CD14-positive monocyte (primary cell): ENCODE measurements around the gene DPY19L3. TPM values are rescaled to one million over a fixed set of nuclear protein-coding genes. Genes with fewer than 3 reads are reported as not detected.
"Not testable (repeated sequence)": the region's sequence is repeated elsewhere in the genome, so short reads cannot be mapped to it uniquely, and the experiment has no call there.

Experiments
- DNase-seq, 3 donors: peaks; one replicate each; pipeline ENCODE4 v3.0.0-alpha.2; 2011 to 2022
- H2AFZ ChIP-seq: 2 replicates; pipeline ENCODE4 v1.6.0; 2012; ENCODE audit warnings: mild to moderate bottlenecking, low read depth, low read length, inconsistent platforms; ENCODE audit not compliant: insufficient read depth, poor library complexity, severe bottlenecking
- H3K27ac ChIP-seq, 2 donors: 1 replicate in 1 of 2; 2 replicates in 1 of 2; pipeline ENCODE4 v1.5.1; 2012 to 2013; ENCODE audit warnings: low read length in 2 of 2, control low read depth in 1 of 2, inconsistent platforms in 1 of 2, low read depth in 1 of 2, mild to moderate bottlenecking in 1 of 2
- H3K27me3 ChIP-seq, 2 donors: one replicate each; pipeline versions ENCODE4 v1.6.0 to v1.6.1; 2011 to 2013; ENCODE audit warnings: low read length in 2 of 2; ENCODE audit not compliant: control insufficient read depth in 2 of 2, insufficient read depth in 2 of 2
- H3K36me3 ChIP-seq, 2 donors: replicated peaks in 1 of 2; 1 replicate in 1 of 2; 2 replicates in 1 of 2; pipeline versions ENCODE4 v1.5.1 to v1.6.1; 2012 to 2013; ENCODE audit warnings: low read length in 2 of 2, control low read depth in 1 of 2, inconsistent platforms in 1 of 2, mild to moderate bottlenecking in 1 of 2; ENCODE audit not compliant: insufficient read depth in 2 of 2, control insufficient read depth in 1 of 2
- H3K4me1 ChIP-seq, 2 donors: 1 replicate in 1 of 2; 2 replicates in 1 of 2; pipeline versions ENCODE4 v1.5.1 to v1.6.1; 2012 to 2013; ENCODE audit warnings: low read length in 2 of 2, control low read depth in 1 of 2, inconsistent platforms in 1 of 2, mild to moderate bottlenecking in 1 of 2, moderate library complexity in 1 of 2; ENCODE audit not compliant: insufficient read depth in 2 of 2, control insufficient read depth in 1 of 2
- H3K4me2 ChIP-seq: replicated peaks from 2 replicates; pipeline ENCODE3; 2012; ENCODE audit warnings: low read length, moderate library complexity, mild to moderate bottlenecking; ENCODE audit not compliant: poor library complexity, severe bottlenecking; ENCODE audit errors: extremely low read depth
- H3K4me3 ChIP-seq, 3 experiments: fragments of 200-600 bp in 1 of 3; sonication (generic) in 1 of 3; replicated peaks in 1 of 3; 1 replicate in 2 of 3; 2 replicates in 1 of 3; pipeline ENCODE4 v1.5.1; 2011 to 2013; ENCODE audit warnings: low read length in 3 of 3, mild to moderate bottlenecking in 3 of 3, control low read depth in 2 of 3, low read depth in 2 of 3, inconsistent platforms in 1 of 3, moderate library complexity in 1 of 3
- H3K79me2 ChIP-seq: 2 replicates; pipeline ENCODE4 v1.6.0; 2012; ENCODE audit warnings: mild to moderate bottlenecking, control low read depth, inconsistent platforms, low read length, moderate library complexity; ENCODE audit not compliant: insufficient read depth
- H3K9ac ChIP-seq: 2 replicates; pipeline ENCODE4 v1.6.0; 2017; ENCODE audit warnings: low read length, mild to moderate bottlenecking; ENCODE audit not compliant: insufficient read depth, poor library complexity, severe bottlenecking
- H3K9me3 ChIP-seq, 2 donors: replicated peaks in 1 of 2; 1 replicate in 1 of 2; 2 replicates in 1 of 2; pipeline versions ENCODE4 v1.5.1 to v1.6.1; 2012 to 2013; ENCODE audit warnings: low read length in 2 of 2, control low read depth in 1 of 2; ENCODE audit not compliant: control insufficient read depth in 1 of 2, insufficient read depth in 1 of 2
- H4K20me1 ChIP-seq: 2 replicates; pipeline ENCODE4 v1.6.0; 2012; ENCODE audit warnings: mild to moderate bottlenecking, low read length, control low read depth, moderate library complexity; ENCODE audit not compliant: insufficient read depth
- H3K27ac Mint-ChIP-seq, 7 donors: one replicate each; pipeline ENCODE4 v1.8.0; 2020; ENCODE audit warnings: mild to moderate bottlenecking in 7 of 7, mixed read lengths in 7 of 7, moderate library complexity in 6 of 7, inconsistent platforms in 2 of 7
- H3K27me3 Mint-ChIP-seq, 3 donors: one replicate each; pipeline ENCODE4 v1.8.0; 2021 to 2022; ENCODE audit warnings: low read depth in 3 of 3, mild to moderate bottlenecking in 3 of 3, mixed read lengths in 3 of 3, moderate library complexity in 3 of 3, inconsistent platforms in 1 of 3
- H3K36me3 Mint-ChIP-seq, 2 donors: one replicate each; pipeline ENCODE4 v1.8.0; 2020; ENCODE audit warnings: mixed read lengths in 2 of 2, inconsistent platforms in 1 of 2, mild to moderate bottlenecking in 1 of 2
- H3K4me1 Mint-ChIP-seq: one replicate; pipeline ENCODE4 v1.8.0; 2020; ENCODE audit warnings: mild to moderate bottlenecking, mixed read lengths
- H3K4me3 Mint-ChIP-seq, 2 donors: one replicate each; pipeline ENCODE4 v1.8.0; 2020; ENCODE audit warnings: mild to moderate bottlenecking in 2 of 2, mixed read lengths in 2 of 2, moderate library complexity in 1 of 2
- H3K9me3 Mint-ChIP-seq, 7 donors: one replicate each; pipeline ENCODE4 v1.8.0; 2020 to 2022; ENCODE audit warnings: mixed read lengths in 7 of 7, mild to moderate bottlenecking in 6 of 7, moderate library complexity in 6 of 7, inconsistent platforms in 2 of 7
- CTCF ChIP-seq: fragments of 200-600 bp; IDR thresholded peaks from one replicate; pipeline ENCODE4 v1.8.0; 2022; ENCODE audit warnings: antibody characterized with exemption, mild to moderate bottlenecking
- WGBS: methylation state at CpG from one replicate; pipeline ENCODE4 v1.1.5; 2013; ENCODE audit warnings: missing lambda C conversion rate; ENCODE audit not compliant: insufficient coverage; 5-methylcytosine and 5-hydroxymethylcytosine counted together
- intact Hi-C, 2 donors: fragments of 100-400 bp; cut with micrococcal nuclease; formaldehyde crosslinking; loops; one replicate each; pipeline versions ENCODE4 v1.15.0 to v1.15.1; 2023
- polyA plus RNA-seq, 3 donors: library from polyadenylated mRNA; depleted of rRNA in 1 of 3; unstranded in 2 of 3; stranded (reverse) in 1 of 3; fragments of 300-500 nt in 2 of 3; fragments of >200 nt in 1 of 3; fragmentation: Illumina TruSeq in 2 of 3; gene quantifications; 1 replicate in 2 of 3; 2 replicates in 1 of 3; pipeline ENCODE4 v1.2.3, GENCODE V29; 2012 to 2021

The DPY19L3 gene
- polyA plus RNA-seq, 3 donors = 6.5 to 13.8 (median 7.7) TPM

DNA sequence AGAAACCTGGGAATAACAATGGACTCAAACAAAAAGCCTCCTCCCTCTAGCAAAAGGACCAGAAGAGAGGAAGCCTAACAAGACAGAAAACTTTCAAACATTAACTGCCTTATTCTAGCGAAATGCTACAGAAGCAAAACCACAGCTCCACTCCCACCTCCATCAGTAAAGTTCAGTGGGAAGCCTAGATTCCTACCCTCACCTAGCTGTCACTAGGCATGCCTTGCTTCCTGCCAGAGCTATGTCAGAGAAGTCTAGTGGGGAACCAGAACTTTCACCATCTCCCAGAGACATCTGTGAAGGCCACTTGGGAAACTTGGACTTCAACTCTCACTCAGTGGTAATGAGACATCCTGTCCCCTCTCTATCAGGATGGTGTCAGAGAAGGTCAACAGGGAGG is 37.1 kb downstream of the DPY19L3 start:
- 100% methylated on average over 1 of the region's 1 CpG for WGBS
- Mint-ChIP-seq H3K4me1 (no peaks in the 10 kb centered on the region), H3K4me3 (no peak overlapping the region), H3K36me3 (peaks cover 37 to 40% of the 10 kb centered on the region in 2 donors), H3K27me3 (peaks cover 0 to 6% (median 0%) of the 10 kb centered on the region in 3 donors), H3K9me3 (peaks cover 0 to 3% (median 0%) of the 10 kb centered on the region in 7 donors), H3K27ac (no peak overlapping the region)
- Histone ChIP-seq H3K79me2 (no peaks in the 10 kb centered on the region), H3K4me3 (no peak overlapping the region), H3K4me1 (no peaks in the 10 kb centered on the region), H3K36me3 (peaks cover 18 to 33% of the 10 kb centered on the region in 2 donors), H3K4me2 (no peak overlapping the region), H2AFZ (no peak overlapping the region), H3K9ac (no peak overlapping the region), H4K20me1 (no peaks in the 10 kb centered on the region), H3K9me3 (no peaks in the 10 kb centered on the region), H3K27ac (no peak overlapping the region), H3K27me3 (no peaks in the 10 kb centered on the region)
- intact Hi-C loops = no loop called here
- TF ChIP-seq CTCF = no peak
- no peak for DNase-seq

- H3K9ac ChIP-seq, H3K27me3 ChIP-seq, H3K27ac ChIP-seq, H3K9me3 Mint-ChIP-seq, intact Hi-C loops, H3K27ac Mint-ChIP-seq, H3K4me3 Mint-ChIP-seq, H3K36me3 ChIP-seq, H3K4me3 ChIP-seq, H4K20me1 ChIP-seq, H3K4me1 Mint-ChIP-seq, H3K4me1 ChIP-seq, H3K27me3 Mint-ChIP-seq, H2AFZ ChIP-seq, H3K9me3 ChIP-seq, H3K79me2 ChIP-seq, H3K4me2 ChIP-seq, DNase-seq: not testable (repeated sequence)
- peaks cover 28 to 36% of the 10 kb centered on the region in 2 donors for H3K36me3 Mint-ChIP-seq
- 93% methylated on average over 2 of the region's 5 CpGs for WGBS
These were observed 42.0 kb downstream of the DPY19L3 start for GRCh38 chr19:32447534-32447933.
